ENCODE data around the gene CATSPERZ. TPM values are rescaled to one million over a fixed set of nuclear protein-coding genes. Genes with fewer than 3 reads are reported as not detected.

The CATSPERZ gene
- total RNA-seq, 1 donor from 2014 or later: not detected

DNA sequence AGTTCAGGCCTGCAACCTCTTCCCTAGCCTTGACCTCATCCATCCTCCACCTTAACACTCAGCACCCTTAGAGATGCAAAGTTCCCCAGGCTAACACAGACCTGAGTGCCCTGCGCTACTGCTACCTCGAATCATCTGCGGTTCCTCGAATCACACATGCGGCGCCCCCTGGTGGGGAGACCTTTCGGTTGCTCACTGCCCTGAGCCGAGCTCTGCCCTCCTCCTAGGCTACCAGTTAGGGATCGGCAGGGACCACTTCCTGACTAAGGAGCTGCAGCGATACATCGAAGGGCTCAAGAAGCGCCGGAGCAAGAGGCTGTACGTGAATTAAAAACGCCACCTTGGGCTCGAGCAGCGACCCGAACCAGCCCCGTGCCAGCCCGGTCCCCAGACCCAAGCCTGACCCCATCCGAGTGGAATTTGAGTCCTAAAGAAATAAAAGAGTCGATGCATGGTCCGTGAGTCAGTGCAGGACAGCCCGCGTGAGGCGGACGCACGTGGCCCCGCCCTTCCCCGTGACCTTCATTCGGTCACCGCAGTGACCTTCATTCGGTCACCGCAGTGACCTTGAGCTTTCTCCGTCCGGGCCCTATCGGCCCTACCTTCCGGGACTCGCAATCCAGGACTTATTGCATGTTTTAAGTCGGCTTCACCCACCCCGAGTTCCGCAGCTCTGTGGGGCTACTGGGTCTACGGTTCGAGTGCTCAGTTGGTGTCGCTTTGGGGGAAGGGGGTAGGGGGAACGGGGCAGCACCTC, 4.3 kb downstream of the CATSPERZ start:
- peak overlapping the region; percentile 89 for H3K27ac Mint-ChIP-seq
- no peaks in the 10 kb centered on the region for H3K9me3 Mint-ChIP-seq
- ChIA-PET CTCF (interaction anchor here (0.6 to 5.7 kb wide), 20 partner anchors 9 to 497 kb away, joined by 3 to 147 read pairs (median 5); partner anchors contain the start of genes BAD, CCDC88B, FERMT3 and PLCB3), POLR2A (interaction anchor here (0.5 to 3.3 kb wide), 25 partner anchors 13 to 1463 kb away, joined by 3 to 62 read pairs (median 6); partner anchors contain the start of genes BAD, CCDC88B, DNAJC4 and FERMT3)
- ATAC-seq (ENCODE audit: low read depth) (peak; percentile 13), DNase-seq (peak; percentile 84)
- TF ChIP-seq, protein P1, sequence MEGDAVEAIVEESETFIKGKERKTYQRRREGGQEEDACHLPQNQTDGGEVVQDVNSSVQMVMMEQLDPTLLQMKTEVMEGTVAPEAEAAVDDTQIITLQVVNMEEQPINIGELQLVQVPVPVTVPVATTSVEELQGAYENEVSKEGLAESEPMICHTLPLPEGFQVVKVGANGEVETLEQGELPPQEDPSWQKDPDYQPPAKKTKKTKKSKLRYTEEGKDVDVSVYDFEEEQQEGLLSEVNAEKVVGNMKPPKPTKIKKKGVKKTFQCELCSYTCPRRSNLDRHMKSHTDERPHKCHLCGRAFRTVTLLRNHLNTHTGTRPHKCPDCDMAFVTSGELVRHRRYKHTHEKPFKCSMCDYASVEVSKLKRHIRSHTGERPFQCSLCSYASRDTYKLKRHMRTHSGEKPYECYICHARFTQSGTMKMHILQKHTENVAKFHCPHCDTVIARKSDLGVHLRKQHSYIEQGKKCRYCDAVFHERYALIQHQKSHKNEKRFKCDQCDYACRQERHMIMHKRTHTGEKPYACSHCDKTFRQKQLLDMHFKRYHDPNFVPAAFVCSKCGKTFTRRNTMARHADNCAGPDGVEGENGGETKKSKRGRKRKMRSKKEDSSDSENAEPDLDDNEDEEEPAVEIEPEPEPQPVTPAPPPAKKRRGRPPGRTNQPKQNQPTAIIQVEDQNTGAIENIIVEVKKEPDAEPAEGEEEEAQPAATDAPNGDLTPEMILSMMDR (IDR thresholded peaks at IDR 0.05): peak; percentile 22
- H3K4me3 Mint-ChIP-seq: peak overlapping the region; percentile 87
- peaks cover 34% of the 10 kb centered on the region for H3K4me1 Mint-ChIP-seq
- H3K27me3 Mint-ChIP-seq: peaks cover 11% of the 10 kb centered on the region
- peaks cover 11% of the 10 kb centered on the region for H3K36me3 Mint-ChIP-seq (ENCODE audit: low read depth)
- intact Hi-C loops (cut with micrococcal nuclease): loop anchor here (1.0 to 5.0 kb wide), 14 partner anchors 13 to 537 kb away; partner anchors contain the start of genes CCDC88B, FKBP2, GPR137 and MARK2

DNA sequence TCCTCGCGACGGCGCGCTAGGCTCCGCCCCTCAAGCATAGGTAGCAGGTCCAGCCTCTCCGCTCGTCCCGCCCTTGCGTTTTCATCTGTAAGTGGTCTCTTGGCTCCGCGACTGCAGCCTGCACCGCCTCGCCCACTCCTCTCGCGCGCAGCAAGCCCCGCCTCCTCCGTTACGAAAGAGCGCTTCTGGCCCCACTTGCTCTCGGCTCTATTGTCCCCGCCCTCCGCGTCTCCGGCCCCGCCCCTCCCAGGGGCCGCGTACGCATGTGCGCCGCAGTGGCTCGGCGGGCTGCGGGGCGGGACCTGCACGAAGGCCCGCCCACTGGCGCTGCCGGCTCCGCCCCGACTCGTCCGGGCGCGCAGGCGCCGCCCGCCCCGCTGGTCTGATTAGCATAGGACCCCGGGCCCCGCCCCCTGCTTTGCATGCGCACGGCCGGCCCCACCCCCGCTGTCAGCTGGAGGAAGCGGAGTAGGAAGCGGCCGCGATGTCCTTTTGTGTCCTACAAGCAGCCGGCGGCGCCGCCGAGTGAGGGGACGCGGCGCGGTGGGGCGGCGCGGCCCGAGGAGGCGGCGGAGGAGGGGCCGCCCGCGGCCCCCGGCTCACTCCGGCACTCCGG, 5.0 kb downstream of the CATSPERZ start, which contains the start of gene ESRRA:
Gene ESRRA, plus strand, starts transcription at position 450 of the 616 bp plus-strand sequence. CDS start 1,656 bp downstream, outside the sequence.
- ChIA-PET POLR2A (interaction anchor here (0.5 to 3.3 kb wide), 20 partner anchors 12 to 1464 kb away, joined by 3 to 62 read pairs (median 7); partner anchors contain the start of genes BAD, CCDC88B, DNAJC4 and FERMT3), CTCF (interaction anchor here (0.6 to 5.7 kb wide), 13 partner anchors 9 to 305 kb away, joined by 3 to 147 read pairs (median 10); partner anchors contain the start of genes BAD, FERMT3, PLCB3 and PRDX5)
- peak within 1 kb of the TSS; percentile 95 for H3K4me3 Mint-ChIP-seq
- ATAC-seq (ENCODE audit: low read depth) (peak; percentile 82), DNase-seq (peak; percentile 99)
- H3K36me3 Mint-ChIP-seq (ENCODE audit: low read depth): peaks cover 11% of the 10 kb centered on the region
- TF ChIP-seq, protein P1 (IDR thresholded peaks at IDR 0.05): no peak
- H3K9me3 Mint-ChIP-seq: no peaks in the 10 kb centered on the region
- H3K4me1 Mint-ChIP-seq: peaks cover 29% of the 10 kb centered on the region
- intact Hi-C loops (cut with micrococcal nuclease): loop anchor here (1.0 to 2.0 kb wide), 10 partner anchors 12 to 466 kb away; partner anchors contain the start of genes CCDC88B, FKBP2, GPR137 and MARK2
- peak within 1 kb of the TSS; percentile 92 for H3K27ac Mint-ChIP-seq
- H3K27me3 Mint-ChIP-seq: peaks cover 9% of the 10 kb centered on the region

DNA sequence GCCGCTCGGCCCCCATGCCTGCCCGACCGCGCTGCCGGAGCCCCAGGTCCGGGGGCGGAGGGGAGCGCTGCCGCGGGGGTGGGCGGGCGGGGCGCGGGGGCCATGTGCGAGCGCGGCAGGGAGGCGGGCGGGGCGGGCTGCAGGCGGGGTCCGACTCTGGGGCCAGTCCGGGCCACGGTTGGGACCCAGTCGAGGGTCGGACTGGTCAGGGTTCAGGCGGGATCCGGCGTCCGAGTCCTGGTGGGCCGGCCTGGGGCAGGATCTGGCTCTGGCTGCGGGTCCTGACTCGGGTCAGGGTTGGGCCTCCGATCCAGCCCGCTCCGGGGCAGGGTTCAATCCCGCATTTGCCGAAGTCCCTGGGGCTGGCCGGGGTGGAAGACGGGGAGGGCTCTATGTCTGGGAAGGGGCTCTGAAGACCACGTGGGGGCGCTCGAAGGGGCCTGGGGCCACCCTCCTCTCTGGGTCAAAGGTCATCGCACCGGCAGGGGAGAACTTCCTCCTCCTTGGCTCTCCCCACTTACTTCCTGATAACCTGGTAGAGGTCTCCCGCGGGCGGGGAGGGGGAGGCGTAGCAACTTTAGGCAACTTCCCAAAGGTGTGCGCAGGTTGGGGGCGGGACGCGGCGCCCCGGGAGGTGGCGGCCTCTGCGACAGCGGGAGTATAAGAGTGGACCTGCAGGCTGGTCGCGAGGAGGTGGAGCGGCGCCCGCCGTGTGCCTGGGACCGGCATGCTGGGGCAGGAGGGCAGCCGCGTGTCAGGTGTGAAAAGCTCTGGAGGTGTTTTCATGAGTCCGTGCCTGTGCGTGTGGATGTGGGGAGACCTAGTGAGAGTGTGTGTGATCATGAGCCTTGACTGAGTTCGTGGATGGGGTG, 5.8 kb downstream of the CATSPERZ start:
- no peaks in the 10 kb centered on the region for H3K9me3 Mint-ChIP-seq
- DNase-seq (peak; percentile 70), ATAC-seq (ENCODE audit: low read depth) (peak; percentile 15)
- H3K36me3 Mint-ChIP-seq (ENCODE audit: low read depth): peaks cover 13% of the 10 kb centered on the region
- peak overlapping the region; percentile 95 for H3K4me3 Mint-ChIP-seq
- H3K27ac Mint-ChIP-seq: peak overlapping the region; percentile 92
- POLR2A ChIA-PET: interaction anchor here (0.6 to 3.3 kb wide), 15 partner anchors 11 to 1464 kb away, joined by 3 to 62 read pairs (median 7); partner anchors contain the start of genes BAD, CCDC88B, FERMT3 and FKBP2
- peaks cover 2% of the 10 kb centered on the region for H3K27me3 Mint-ChIP-seq
- intact Hi-C loops (cut with micrococcal nuclease): loop anchor here (1.0 to 2.0 kb wide), 11 partner anchors 11 to 467 kb away; partner anchors contain the start of genes CCDC88B, FKBP2, GPR137 and MARK2
- TF ChIP-seq, protein P1 (IDR thresholded peaks at IDR 0.05): no peak
- H3K4me1 Mint-ChIP-seq: peaks cover 21% of the 10 kb centered on the region
- CTCF ChIA-PET: interaction anchor here (0.7 to 5.7 kb wide), 4 partner anchors 8 to 100 kb away, joined by 3 to 147 read pairs (median 16); partner anchors contain the start of genes FERMT3, PRDX5 and TRMT112

DNA sequence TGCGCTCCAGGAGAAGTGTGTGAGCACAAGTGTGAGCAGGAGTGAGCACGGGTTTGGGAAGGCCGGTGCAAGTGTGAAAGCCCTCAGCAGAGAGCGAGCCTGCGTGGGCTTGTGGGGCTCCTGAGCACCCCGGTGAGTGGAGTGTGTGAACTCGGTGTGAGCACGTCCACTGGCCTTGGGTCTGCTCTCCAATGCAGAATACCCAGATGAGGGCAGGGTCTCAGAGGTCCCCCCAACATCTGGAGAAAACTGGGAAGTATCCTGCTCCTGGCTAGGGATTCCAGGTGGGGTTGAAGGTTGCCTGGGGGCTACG, 6.4 kb downstream of the CATSPERZ start:
- H3K4me1 Mint-ChIP-seq: peaks cover 19% of the 10 kb centered on the region
- H3K9me3 Mint-ChIP-seq: no peaks in the 10 kb centered on the region
- TF ChIP-seq, protein P1 (IDR thresholded peaks at IDR 0.05): no peak
- H3K27ac Mint-ChIP-seq: peak overlapping the region; percentile 92
- intact Hi-C loops (cut with micrococcal nuclease): loop anchor here (1.0 kb wide), 1 partner anchor 49 kb away; no protein-coding TSS in a partner anchor
- H3K27me3 Mint-ChIP-seq: no peaks in the 10 kb centered on the region
- DNase-seq: no peak
- POLR2A ChIA-PET: interaction anchor here (0.6 to 0.9 kb wide), 2 partner anchors 11 to 49 kb away, joined by 5 to 6 read pairs; partner anchors contain the start of gene TRMT112
- peaks cover 15% of the 10 kb centered on the region for H3K36me3 Mint-ChIP-seq (ENCODE audit: low read depth)
- no peak for ATAC-seq (ENCODE audit: low read depth)
- H3K4me3 Mint-ChIP-seq: peak overlapping the region; percentile 95
- CTCF ChIA-PET: interaction anchor here (1.1 kb wide), 1 partner anchor 48 kb away, joined by 4 read pairs; no protein-coding TSS in a partner anchor

Data from activated B cell treated with CpG ODN at 0.5 μM for 24 hours (primary cell).